Sigmoid colon (tissue), 4 donors: ENCODE results near the gene ADGRV1.

Source experiments
- CTCF ChIP-seq, 4 experiments: fragments of 450-650 bp in 3 of 4; fragments of 200-600 bp in 1 of 4; IDR thresholded peaks; one replicate each; pipeline ENCODE4 v1.5.1; 2016 to 2019; ENCODE audit warnings: antibody characterized with exemption in 4 of 4, mild to moderate bottlenecking in 3 of 4, moderate library complexity in 2 of 4
- EP300 ChIP-seq, 4 donors: sonication (generic); formaldehyde crosslinking; IDR thresholded peaks; one replicate each; pipeline ENCODE4 v1.6.1; 2017; ENCODE audit warnings: antibody characterized with exemption in 4 of 4
- POLR2A ChIP-seq, 2 donors: fragments of 450-650 bp; IDR thresholded peaks; one replicate each; pipeline ENCODE4 v1.6.1; 2016; ENCODE audit warnings: antibody characterized with exemption in 2 of 2, mild to moderate bottlenecking in 2 of 2, moderate library complexity in 2 of 2
- POLR2AphosphoS5 ChIP-seq, 4 donors: sonication (generic); formaldehyde crosslinking; IDR thresholded peaks; one replicate each; pipeline ENCODE4 v1.6.1; 2017; ENCODE audit warnings: antibody characterized with exemption in 4 of 4

- TF ChIP-seq POLR2A (IDR thresholded peaks at IDR 0.05) (no peak), CTCF (IDR thresholded peaks at IDR 0.05) (no peak), POLR2AphosphoS5 (IDR thresholded peaks at IDR 0.05) (no peak), EP300 (IDR thresholded peaks at IDR 0.05) (no peak)
These were observed 628.4 kb downstream of the ADGRV1 start for GRCh38 chr5:91187032-91187431.
